Lung (tissue), 12 donors: Measurements from ENCODE around the gene SPPL2B. TPM values are rescaled to one million over a fixed set of nuclear protein-coding genes. Genes with fewer than 3 reads are reported as not detected.
A peak's percentile ranks its signal among the peaks of the same experiment; 100 is the strongest.

Source experiments
- ATAC-seq: fragments of 200-7000 bp; cut with Tn5 transposase; one replicate; pipeline ENCODE4 v1.9.1; 2020; ENCODE audit warnings: moderate number of reproducible peaks; ENCODE audit not compliant: insufficient read depth, low FRiP score
- DNase-seq, 3 donors: peaks; one replicate each; pipeline ENCODE4 v3.0.0-alpha.2; 2013 to 2017
- H3K27ac ChIP-seq, 2 donors: one replicate each; pipeline ENCODE4 v1.5.1; 2013; ENCODE audit warnings: mild to moderate bottlenecking in 2 of 2, moderate library complexity in 2 of 2, control low read depth in 1 of 2, inconsistent platforms in 1 of 2, low read depth in 1 of 2, low read length in 1 of 2
- H3K27me3 ChIP-seq, 3 donors: one replicate each; pipeline ENCODE4 v1.5.1; 2013; ENCODE audit warnings: low read length in 2 of 3; ENCODE audit not compliant: control insufficient read depth in 3 of 3, insufficient read depth in 3 of 3
- H3K36me3 ChIP-seq, 4 donors: one replicate each; pipeline ENCODE4 v1.5.1; 2013; ENCODE audit warnings: low read length in 4 of 4, mild to moderate bottlenecking in 1 of 4, moderate library complexity in 1 of 4; ENCODE audit not compliant: control insufficient read depth in 4 of 4, insufficient read depth in 4 of 4
- H3K4me1 ChIP-seq, 5 donors: one replicate each; pipeline ENCODE4 v1.5.1; 2013; ENCODE audit warnings: low read length in 5 of 5, mild to moderate bottlenecking in 2 of 5, moderate library complexity in 1 of 5; ENCODE audit not compliant: control insufficient read depth in 5 of 5, insufficient read depth in 5 of 5
- H3K4me3 ChIP-seq: one replicate; pipeline ENCODE4 v1.5.1; 2013; ENCODE audit warnings: mild to moderate bottlenecking, control low read depth, moderate library complexity
- H3K9ac ChIP-seq, 2 donors: one replicate each; pipeline ENCODE4 v1.5.1; 2013; ENCODE audit warnings: low read length in 2 of 2, control low read depth in 1 of 2; ENCODE audit not compliant: insufficient read depth in 1 of 2
- H3K9me3 ChIP-seq, 4 donors: one replicate each; pipeline ENCODE4 v1.5.1; 2013; ENCODE audit warnings: low read length in 3 of 4, mild to moderate bottlenecking in 1 of 4, moderate library complexity in 1 of 4; ENCODE audit not compliant: control insufficient read depth in 4 of 4, insufficient read depth in 3 of 4
- CTCF ChIP-seq: IDR thresholded peaks from 2 replicates; pipeline ENCODE4 v1.5.1; 2012; ENCODE audit warnings: mild to moderate bottlenecking; ENCODE audit errors: control extremely low read depth, extremely low read depth
- WGBS, 2 donors: extraction: QIAGEN DNeasy Blood & Tissue Kit; methylation state at CpG; one replicate each; pipeline ENCODE4 v1.1.7; 2013; 5-methylcytosine and 5-hydroxymethylcytosine counted together
- polyA plus RNA-seq, 2 donors: library from polyadenylated mRNA; stranded (reverse); fragments of 200-250 nt; gene quantifications; one replicate each; pipeline ENCODE4 v1.2.1, GENCODE V29; 2013
- total RNA-seq, 2 donors: library from RNA; depleted of rRNA in 1 of 2; stranded (reverse); fragments of >200 nt in 1 of 2; gene quantifications; one replicate each; pipeline ENCODE4 v1.2.1, GENCODE V29; 2014 to 2021
- donor health status: control.
- donor health status: control.
- donor health status: Bipolar disorder and iron deficiency.
- donor health status: healthy.
- donor health status: DM: yes; HTN: yes; CAD: no.

Gene SPPL2B
- total and polyA plus RNA-seq, 4 donors = 34.4 to 86.1 (median 48.8) TPM

DNA sequence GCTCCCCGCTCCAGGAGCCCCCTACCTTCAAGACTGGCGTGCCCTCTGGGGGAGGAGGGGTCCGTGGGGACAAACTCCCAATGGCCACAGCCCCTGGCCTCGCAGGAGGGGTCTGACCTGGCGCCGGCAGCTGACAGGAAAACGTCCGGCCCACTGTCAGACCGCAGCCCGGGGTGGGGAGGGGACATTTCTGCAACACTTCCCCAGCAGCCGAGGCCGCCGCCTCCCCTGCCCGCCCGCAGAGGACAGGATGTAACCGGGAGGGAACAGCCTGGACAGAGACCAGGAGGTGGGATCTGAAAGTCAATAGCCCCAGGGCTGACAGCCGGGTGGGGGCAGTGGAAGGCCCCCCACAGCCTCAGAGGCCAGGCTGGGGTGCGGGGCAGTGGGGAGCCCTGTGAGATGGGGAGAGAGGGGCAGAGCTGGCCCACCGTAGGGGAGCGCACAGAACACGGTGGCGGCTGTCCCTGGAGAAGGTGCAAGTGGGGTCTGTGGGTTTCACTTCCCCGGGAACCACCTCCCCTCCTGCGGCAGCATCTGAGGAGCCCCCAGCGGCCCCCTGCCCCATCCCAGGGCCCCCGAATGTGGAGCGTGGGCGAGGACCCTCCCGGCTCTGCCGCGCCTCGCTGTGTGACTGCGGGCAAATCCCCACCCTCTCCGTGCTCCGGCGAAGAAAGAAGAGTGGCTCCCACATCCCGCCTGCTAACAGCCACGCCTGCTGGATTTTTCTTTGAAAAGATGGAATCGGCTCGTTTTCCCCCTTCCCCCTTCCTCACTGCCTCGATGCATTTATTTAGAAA, 46.2 kb upstream of the SPPL2B start, which contains the start of gene PEAK3:
Gene PEAK3 (minus strand): TSS at position 114 of the 800 bp plus-strand sequence. CDS start 1,244 bp downstream, outside the sequence.
- Histone ChIP-seq H3K36me3 (peaks cover 0 to under 1% (median 0%) of the 10 kb centered on the region in 4 donors), H3K27me3 (peaks cover 0 to under 1% (median 0%) of the 10 kb centered on the region in 3 donors), H3K27ac (peak within 1 kb of the TSS in 1 of 2 donors; percentile 71), H3K4me3 (peak within 1 kb of the TSS; percentile 14), H3K9ac (no peak within 1 kb of the TSS), H3K9me3 (no peaks in the 10 kb centered on the region), H3K4me1 (peaks cover 0 to 12% (median 3%) of the 10 kb centered on the region in 5 donors)
- peak; percentile 84 for ATAC-seq
- 7% methylated on average over 36 to 41 of the region's 41 CpGs for WGBS, 2 donors
- TF ChIP-seq CTCF = no peak
- peak; percentile 70 to 87 (median 79) for DNase-seq

GRCh38 chr19:2282862-2283237, 45.6 kb upstream of the SPPL2B start:
- no peak overlapping the region for H3K27ac ChIP-seq
- 72% methylated on average over 11 of the region's 11 CpGs for WGBS, 2 donors
- H3K4me3 ChIP-seq = no peak overlapping the region
- H3K9me3 ChIP-seq = no peaks in the 10 kb centered on the region
- ATAC-seq = no peak
- TF ChIP-seq CTCF = no peak
- no peak overlapping the region for H3K9ac ChIP-seq
- no peaks in the 10 kb centered on the region for H3K36me3 ChIP-seq
- H3K27me3 ChIP-seq = peaks cover 0 to 6% (median 0%) of the 10 kb centered on the region in 3 donors
- peak in 1 of 3 donors; percentile 11 for DNase-seq
- peaks cover 0 to 12% (median 3%) of the 10 kb centered on the region in 5 donors for H3K4me1 ChIP-seq

GRCh38 chr19:2283835-2284507, 44.5 kb upstream of the SPPL2B start:
- Histone ChIP-seq H3K27ac (no peak overlapping the region), H3K36me3 (no peaks in the 10 kb centered on the region), H3K27me3 (peaks cover 0 to 17% (median 4%) of the 10 kb centered on the region in 3 donors), H3K9ac (no peak overlapping the region), H3K4me3 (no peak overlapping the region), H3K9me3 (no peaks in the 10 kb centered on the region), H3K4me1 (peaks cover 0 to 12% (median 3%) of the 10 kb centered on the region in 5 donors)
- WGBS, 2 donors = 90 to 95% methylated on average over 8 of the region's 8 CpGs
- no peak for ATAC-seq
- TF ChIP-seq CTCF = no peak
- no peak for DNase-seq
